ENCODE measurements around the gene C2CD3. TPM values are rescaled to one million over a fixed set of nuclear protein-coding genes. Genes with fewer than 3 reads are reported as not detected.

The C2CD3 gene
- total RNA-seq, 1 donor from 2014 or later: 13.8 TPM

DNA sequence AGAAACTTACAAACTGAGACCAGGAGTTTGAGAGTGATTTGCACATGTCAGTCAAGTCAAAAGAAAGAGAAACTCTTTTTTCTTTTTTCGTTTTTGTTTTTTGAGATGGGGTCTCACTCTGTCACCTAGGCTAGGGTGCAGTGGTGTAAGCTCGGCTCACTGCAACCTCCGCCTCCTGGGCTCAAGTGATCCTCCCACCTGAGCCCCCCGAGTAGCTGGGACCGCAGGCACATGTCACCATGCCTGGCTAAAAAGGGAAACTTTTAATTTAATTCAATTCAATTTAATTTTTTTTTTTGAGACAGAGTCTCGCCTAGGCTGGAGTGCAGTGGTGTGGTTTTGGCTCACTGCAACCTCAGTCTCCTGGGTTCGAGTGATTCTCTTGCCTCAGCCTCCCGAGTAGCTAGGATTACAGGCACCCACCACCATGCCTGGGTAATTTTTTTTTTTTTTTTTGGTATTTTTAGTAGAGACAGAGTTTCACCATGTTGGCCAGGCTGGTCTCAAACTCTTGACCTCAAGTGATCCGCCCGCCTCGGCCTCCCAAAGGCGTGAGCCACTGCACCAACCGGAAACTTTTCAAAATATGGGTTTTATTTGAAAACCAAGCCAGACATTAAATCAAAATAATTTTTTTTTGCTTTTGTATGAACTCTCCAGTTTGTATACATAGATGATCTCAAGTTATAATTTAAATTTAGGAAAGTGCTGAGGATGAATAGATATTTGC, 171.8 kb downstream of the C2CD3 start:
- intact Hi-C loops (cut with micrococcal nuclease): no loop called here
- TF ChIP-seq, protein P1, sequence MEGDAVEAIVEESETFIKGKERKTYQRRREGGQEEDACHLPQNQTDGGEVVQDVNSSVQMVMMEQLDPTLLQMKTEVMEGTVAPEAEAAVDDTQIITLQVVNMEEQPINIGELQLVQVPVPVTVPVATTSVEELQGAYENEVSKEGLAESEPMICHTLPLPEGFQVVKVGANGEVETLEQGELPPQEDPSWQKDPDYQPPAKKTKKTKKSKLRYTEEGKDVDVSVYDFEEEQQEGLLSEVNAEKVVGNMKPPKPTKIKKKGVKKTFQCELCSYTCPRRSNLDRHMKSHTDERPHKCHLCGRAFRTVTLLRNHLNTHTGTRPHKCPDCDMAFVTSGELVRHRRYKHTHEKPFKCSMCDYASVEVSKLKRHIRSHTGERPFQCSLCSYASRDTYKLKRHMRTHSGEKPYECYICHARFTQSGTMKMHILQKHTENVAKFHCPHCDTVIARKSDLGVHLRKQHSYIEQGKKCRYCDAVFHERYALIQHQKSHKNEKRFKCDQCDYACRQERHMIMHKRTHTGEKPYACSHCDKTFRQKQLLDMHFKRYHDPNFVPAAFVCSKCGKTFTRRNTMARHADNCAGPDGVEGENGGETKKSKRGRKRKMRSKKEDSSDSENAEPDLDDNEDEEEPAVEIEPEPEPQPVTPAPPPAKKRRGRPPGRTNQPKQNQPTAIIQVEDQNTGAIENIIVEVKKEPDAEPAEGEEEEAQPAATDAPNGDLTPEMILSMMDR (IDR thresholded peaks at IDR 0.05; ENCODE audit: borderline replicate concordance): no peak
- no peak for DNase-seq

GRCh38 chr11:73997120-73997770, 173.6 kb downstream of the C2CD3 start:
- H3K4me3 ChIP-seq: no peak overlapping the region
- TF ChIP-seq, protein P1 (IDR thresholded peaks at IDR 0.05; ENCODE audit: borderline replicate concordance): no peak
- H3K9me3 ChIP-seq (replicated peaks): no peaks in the 10 kb centered on the region
- H3K4me1 ChIP-seq: no peaks in the 10 kb centered on the region
- peaks cover 12% of the 10 kb centered on the region for H3K36me3 ChIP-seq
- H3K27me3 ChIP-seq (ENCODE audit: low read depth): no peaks in the 10 kb centered on the region
- no peak for DNase-seq
- intact Hi-C loops (cut with micrococcal nuclease): no loop called here
- no peak overlapping the region for H3K27ac ChIP-seq (replicated peaks)

More for the DNA sequence above, 171.8 kb downstream of the C2CD3 start:
- Histone ChIP-seq H3K9me3 (replicated peaks) (no peaks in the 10 kb centered on the region), H3K27me3 (ENCODE audit: low read depth) (no peaks in the 10 kb centered on the region), H3K36me3 (peaks cover 28% of the 10 kb centered on the region), H3K4me1 (no peaks in the 10 kb centered on the region), H3K4me3 (no peak overlapping the region), H3K27ac (replicated peaks) (no peak overlapping the region)

DNA sequence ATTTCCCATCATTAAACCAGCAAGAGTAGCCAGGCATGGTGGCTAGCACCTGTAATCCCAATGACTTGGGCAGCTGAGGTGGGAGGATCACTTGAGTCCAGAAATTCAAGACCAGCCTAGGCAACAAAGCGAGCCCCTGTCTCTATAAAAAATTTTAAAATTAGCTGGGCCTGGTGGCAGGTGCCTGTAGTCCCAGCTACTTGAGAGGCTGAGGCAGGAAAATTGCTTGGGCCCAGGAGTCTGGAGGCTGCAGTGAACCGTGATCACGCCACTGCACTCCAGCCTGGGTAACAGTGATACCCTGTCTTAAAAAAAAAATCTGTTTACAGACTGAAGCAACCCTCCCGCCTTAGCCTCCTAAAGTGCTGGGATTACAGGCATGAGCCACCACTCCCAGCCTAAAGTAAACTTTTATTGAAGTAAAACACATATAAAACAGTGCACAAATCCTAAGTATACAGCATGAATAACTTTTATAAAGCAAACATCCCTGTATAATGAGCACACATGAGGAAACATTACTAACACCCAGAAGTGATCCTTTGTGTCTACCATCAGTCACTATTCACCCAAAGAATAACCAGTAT, 174.5 kb downstream of the C2CD3 start:
- H3K27me3 ChIP-seq (ENCODE audit: low read depth): no peaks in the 10 kb centered on the region
- H3K36me3 ChIP-seq: peaks cover 9% of the 10 kb centered on the region
- no peak for DNase-seq
- TF ChIP-seq, protein P1 (IDR thresholded peaks at IDR 0.05; ENCODE audit: borderline replicate concordance): no peak
- H3K9me3 ChIP-seq (replicated peaks): no peaks in the 10 kb centered on the region
- intact Hi-C loops (cut with micrococcal nuclease): no loop called here
- H3K4me3 ChIP-seq: no peak overlapping the region
- no peaks in the 10 kb centered on the region for H3K4me1 ChIP-seq
- no peak overlapping the region for H3K27ac ChIP-seq (replicated peaks)

GRCh38 chr11:73995731-73996130, 175.1 kb downstream of the C2CD3 start:
- no peak for DNase-seq
- intact Hi-C loops (cut with micrococcal nuclease): no loop called here
- peaks cover 3% of the 10 kb centered on the region for H3K36me3 ChIP-seq
- no peaks in the 10 kb centered on the region for H3K27me3 ChIP-seq (ENCODE audit: low read depth)
- no peaks in the 10 kb centered on the region for H3K9me3 ChIP-seq (replicated peaks)
- H3K27ac ChIP-seq (replicated peaks): no peak overlapping the region
- no peaks in the 10 kb centered on the region for H3K4me1 ChIP-seq
- TF ChIP-seq, protein P1 (IDR thresholded peaks at IDR 0.05; ENCODE audit: borderline replicate concordance): no peak
- H3K4me3 ChIP-seq: no peak overlapping the region

DNA sequence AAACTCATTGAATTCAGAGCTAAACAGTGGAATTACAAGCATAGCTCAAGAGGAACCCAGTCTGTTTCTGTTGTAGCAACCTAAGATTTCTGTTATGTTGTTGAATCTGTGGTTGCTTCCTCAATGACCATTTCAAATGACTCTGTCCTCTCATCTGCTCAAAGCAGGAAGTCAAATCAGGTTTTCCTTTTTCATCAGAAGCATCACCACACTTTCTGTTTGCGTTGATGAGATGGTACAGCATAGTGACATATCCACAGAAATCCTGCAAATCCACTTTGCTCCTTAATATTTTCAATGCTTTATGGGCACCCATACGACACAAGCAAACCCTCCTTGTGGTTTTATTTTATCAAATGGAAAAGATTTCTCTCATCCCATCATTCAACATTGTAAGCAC, 175.6 kb downstream of the C2CD3 start:
- H3K4me3 ChIP-seq: no peak overlapping the region
- intact Hi-C loops (cut with micrococcal nuclease): no loop called here
- no peaks in the 10 kb centered on the region for H3K9me3 ChIP-seq (replicated peaks)
- H3K36me3 ChIP-seq: no peaks in the 10 kb centered on the region
- H3K4me1 ChIP-seq: no peaks in the 10 kb centered on the region
- no peaks in the 10 kb centered on the region for H3K27me3 ChIP-seq (ENCODE audit: low read depth)
- TF ChIP-seq, protein P1 (IDR thresholded peaks at IDR 0.05; ENCODE audit: borderline replicate concordance): no peak
- DNase-seq: no peak
- H3K27ac ChIP-seq (replicated peaks): no peak overlapping the region
